Measurements from ENCODE around the gene ATP10A. TPM values are rescaled to one million over a fixed set of nuclear protein-coding genes. Genes with fewer than 3 reads are reported as not detected.

Gene ATP10A
- total and polyA plus RNA-seq, 2 of the 8 experiments (the other 6 are each of a cell fraction or from before 2014, with no cell fraction given): 2.0 to 2.8 TPM

- no peaks in the 10 kb centered on the region for H3K36me3 ChIP-seq (ENCODE audit: control insufficient read depth in 2 of 4, insufficient read depth in 4 of 4, low read length in 3 of 4)
- H3K9ac ChIP-seq (replicated peaks in 1 of 4; ENCODE audit: extremely low read depth in 1 of 4, low read depth in 3 of 4, low read length in 3 of 4): no peak overlapping the region
- no peak overlapping the region for H2AFZ ChIP-seq (ENCODE audit: low read length)
- no peak overlapping the region for H3K18ac ChIP-seq (ENCODE audit: extremely low read depth, low read length)
- no peak overlapping the region for H2BK120ac ChIP-seq (replicated peaks; ENCODE audit: low read depth, low read length)
- no peak overlapping the region for H4K5ac ChIP-seq (ENCODE audit: insufficient read length, low read depth, low read length)
- no peak overlapping the region for H3K14ac ChIP-seq (ENCODE audit: insufficient read length)
- no peak overlapping the region for H2BK15ac ChIP-seq (ENCODE audit: low read length)
- no peaks in the 10 kb centered on the region for H3K9me3 ChIP-seq (ENCODE audit: insufficient read depth in 2 of 2, low read depth in 1 of 2, low read length in 1 of 2)
- H3K4me3 ChIP-seq (ENCODE audit: extremely low read depth in 1 of 4, insufficient read depth in 2 of 4, low read depth in 3 of 4, low read length in 4 of 4): no peak overlapping the region
- no peak for FAIRE-seq
- no peaks in the 10 kb centered on the region for H3K4me1 ChIP-seq (replicated peaks in 1 of 4; ENCODE audit: control insufficient read depth in 3 of 4, insufficient read depth in 4 of 4, low read length in 3 of 4)
- no peak overlapping the region for H3K4ac ChIP-seq (replicated peaks; ENCODE audit: insufficient read length, low read depth, low read length)
- no peak for DNase-seq (ENCODE audit: low read depth in 1 of 2, low spot score in 2 of 2)
- H3K79me1 ChIP-seq (ENCODE audit: low read depth, low read length): no peaks in the 10 kb centered on the region
- no peaks in the 10 kb centered on the region for H3K23me2 ChIP-seq (ENCODE audit: low read depth, low read length)
- ChIA-PET CTCF (ENCODE audit: partially characterized antibody) (interaction anchor here (1.0 to 1.8 kb wide), 2 partner anchors 11 to 12 kb away, joined by 3 to 8 read pairs; no protein-coding TSS in a partner anchor), POLR2A (ENCODE audit: partially characterized antibody) (no interaction called here)
- H2BK5ac ChIP-seq (ENCODE audit: low read depth, low read length): no peak overlapping the region
- H3K27ac ChIP-seq (ENCODE audit: low read depth, low read length): no peak overlapping the region
- no peak overlapping the region for H4K91ac ChIP-seq (replicated peaks; ENCODE audit: insufficient read length, low read length)
- no peak overlapping the region for H3K4me2 ChIP-seq (ENCODE audit: insufficient read depth in 1 of 2, low read depth in 2 of 2, low read length in 2 of 2)
- H2BK12ac ChIP-seq (ENCODE audit: low read depth, low read length): no peak overlapping the region
- 75% methylated on average over 9 of the region's 9 CpGs; no CpG with 5 or more reads in 1 of the 2 experiments for WGBS, 2 experiments (ENCODE audit: extremely low coverage in 1 of 2, insufficient coverage in 1 of 2, insufficient read length in 1 of 2, insufficient replicate concordance in 2 of 2, low coverage in 1 of 2, low lambda C conversion rate in 2 of 2, missing lambda C conversion rate in 1 of 2)
- H2AK5ac ChIP-seq (ENCODE audit: low read depth, low read length): no peak overlapping the region
- no peak overlapping the region for H4K8ac ChIP-seq (ENCODE audit: extremely low read depth, insufficient read depth, low read length)
- H3K23ac ChIP-seq (ENCODE audit: insufficient read length): no peak overlapping the region
- no peaks in the 10 kb centered on the region for H3K79me2 ChIP-seq (ENCODE audit: control insufficient read depth in 1 of 2, insufficient read depth in 2 of 2, low read length in 2 of 2)
- no peaks in the 10 kb centered on the region for H3K27me3 ChIP-seq (replicated peaks in 1 of 4; ENCODE audit: control insufficient read depth in 3 of 4, extremely low read depth in 1 of 4, insufficient read depth in 3 of 4, low read length in 3 of 4)
- no peak overlapping the region for H2BK20ac ChIP-seq (ENCODE audit: low read length)
- H3K56ac ChIP-seq (replicated peaks; ENCODE audit: insufficient read length, low read depth, low read length): no peak overlapping the region
- no peaks in the 10 kb centered on the region for H4K20me1 ChIP-seq (replicated peaks in 1 of 2; ENCODE audit: control insufficient read depth in 1 of 2, insufficient read depth in 2 of 2, low read length in 2 of 2)
- TF ChIP-seq BRCA1 (IDR thresholded peaks at IDR 0.05; ENCODE audit: low read depth, low read length) (no peak), BACH1 (IDR thresholded peaks at IDR 0.05; ENCODE audit: low read length) (no peak), CHD1 (IDR thresholded peaks at IDR 0.05; ENCODE audit: low read depth, low read length) (no peak), JUN (IDR thresholded peaks at IDR 0.05; ENCODE audit: low read depth, low read length) (no peak), CTCF (IDR thresholded peaks at IDR 0.05; ENCODE audit: control extremely low read depth in 1 of 3, insufficient read depth in 1 of 3, low read depth in 1 of 3, low read length in 3 of 3) (no peak), TAF7 (optimal IDR thresholded peaks at IDR 0.05; ENCODE audit: borderline replicate concordance, low read depth, low read length) (no peak), TCF12 (IDR thresholded peaks at IDR 0.05; ENCODE audit: low read depth, low read length) (no peak), SRF (IDR thresholded peaks at IDR 0.05; ENCODE audit: low read depth, low read length) (no peak), CEBPB (IDR thresholded peaks at IDR 0.05; ENCODE audit: low read depth, low read length) (no peak), TEAD4 (IDR thresholded peaks at IDR 0.05; ENCODE audit: low read depth, low read length) (no peak), RFX5 (IDR thresholded peaks at IDR 0.05; ENCODE audit: borderline replicate concordance, low read depth, low read length) (no peak), SP2 (IDR thresholded peaks at IDR 0.05; ENCODE audit: low read length) (no peak)
Observed at GRCh38 chr15:25742776-25743547, 120.2 kb downstream of the ATP10A start.

All from H1 (cell line).